ENCODE results near the gene MLLT10. TPM values are rescaled to one million over a fixed set of nuclear protein-coding genes. Genes with fewer than 3 reads are reported as not detected.

The MLLT10 gene
- total RNA-seq, 1 experiment from 2014 or later = 45.2 TPM

DNA sequence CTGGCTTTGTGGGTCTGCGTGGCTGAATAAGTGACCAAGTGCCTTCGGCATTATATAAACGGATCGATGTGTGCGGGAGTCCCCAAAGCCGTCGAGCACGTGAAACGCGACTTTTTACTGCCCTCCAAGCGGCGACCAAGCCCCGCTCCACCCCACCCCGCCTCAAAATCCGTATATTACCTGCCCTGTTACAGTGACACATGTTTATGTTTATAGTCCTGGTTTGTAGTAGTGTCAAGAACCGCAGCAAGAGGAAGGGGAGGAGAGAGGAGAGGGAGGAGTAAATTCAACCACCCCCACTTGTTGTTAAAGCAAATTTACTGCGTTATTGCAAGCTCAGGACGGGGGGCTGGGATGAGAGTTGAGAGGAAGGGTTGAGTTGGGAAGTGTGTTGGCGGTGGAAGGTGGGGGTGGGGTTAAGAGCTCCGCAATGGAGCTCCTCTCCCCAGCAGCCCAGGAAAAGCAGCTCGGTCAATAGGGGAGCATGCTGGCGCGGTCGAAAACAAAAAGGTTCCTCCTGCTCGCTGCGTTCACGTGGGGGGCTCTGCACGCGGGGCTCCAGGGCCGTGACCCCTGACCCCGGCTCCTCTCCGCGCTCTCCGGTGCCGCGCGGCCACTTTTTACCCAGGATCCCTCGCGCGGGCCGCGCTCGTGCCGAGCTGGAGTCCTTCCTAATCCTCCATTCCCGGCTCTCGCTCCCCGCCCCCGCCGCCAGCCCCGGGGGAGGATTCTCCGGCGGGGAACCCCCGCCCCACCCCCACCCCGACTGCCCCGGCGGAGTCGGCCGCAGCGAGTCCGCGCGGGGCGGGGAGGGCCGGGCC lies 8.5 kb upstream of the MLLT10 start, which contains the start of gene SKIDA1:
Gene SKIDA1, minus strand, starts transcription at position 316 of the 821 bp plus-strand sequence. CDS start 7,860 bp downstream, outside the sequence.
- TSS peak; percentile 44 for BruUV-seq (replicated peaks)
- TF ChIP-seq, protein P1, sequence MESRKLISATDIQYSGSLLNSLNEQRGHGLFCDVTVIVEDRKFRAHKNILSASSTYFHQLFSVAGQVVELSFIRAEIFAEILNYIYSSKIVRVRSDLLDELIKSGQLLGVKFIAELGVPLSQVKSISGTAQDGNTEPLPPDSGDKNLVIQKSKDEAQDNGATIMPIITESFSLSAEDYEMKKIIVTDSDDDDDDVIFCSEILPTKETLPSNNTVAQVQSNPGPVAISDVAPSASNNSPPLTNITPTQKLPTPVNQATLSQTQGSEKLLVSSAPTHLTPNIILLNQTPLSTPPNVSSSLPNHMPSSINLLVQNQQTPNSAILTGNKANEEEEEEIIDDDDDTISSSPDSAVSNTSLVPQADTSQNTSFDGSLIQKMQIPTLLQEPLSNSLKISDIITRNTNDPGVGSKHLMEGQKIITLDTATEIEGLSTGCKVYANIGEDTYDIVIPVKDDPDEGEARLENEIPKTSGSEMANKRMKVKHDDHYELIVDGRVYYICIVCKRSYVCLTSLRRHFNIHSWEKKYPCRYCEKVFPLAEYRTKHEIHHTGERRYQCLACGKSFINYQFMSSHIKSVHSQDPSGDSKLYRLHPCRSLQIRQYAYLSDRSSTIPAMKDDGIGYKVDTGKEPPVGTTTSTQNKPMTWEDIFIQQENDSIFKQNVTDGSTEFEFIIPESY (IDR thresholded peaks at IDR 0.05; ENCODE audit: extremely low read depth, insufficient replicate concordance, low read length) = peak; percentile 13
- TF ChIP-seq CTCF (IDR thresholded peaks at IDR 0.05 in 2 of 3, conservative IDR thresholded peaks at IDR 0.05 in 1 of 3; ENCODE audit: borderline replicate concordance in 1 of 3, insufficient read depth in 1 of 3, low read depth in 2 of 3, low read length in 2 of 3) (no peak), ZFX (IDR thresholded peaks at IDR 0.05) (no peak), EZH2phosphoT487 (IDR thresholded peaks at IDR 0.05; ENCODE audit: borderline replicate concordance) (no peak), EZH2 (IDR thresholded peaks at IDR 0.05) (no peak), YY1 (IDR thresholded peaks at IDR 0.05; ENCODE audit: extremely low read depth, insufficient replicate concordance, low read depth, low read length) (peak; percentile 57), SIN3A (IDR thresholded peaks at IDR 0.05; ENCODE audit: low read depth) (no peak), ZNF274 (IDR thresholded peaks at IDR 0.05; ENCODE audit: low read depth, low read length) (no peak), JUND (IDR thresholded peaks at IDR 0.05) (no peak; the same call in 1 of the 2 replicates), POLR2AphosphoS5 (IDR thresholded peaks at IDR 0.05; ENCODE audit: low read depth, low read length) (peak; percentile 60), SRF (IDR thresholded peaks at IDR 0.05; ENCODE audit: low read depth) (no peak), EGR1 (IDR thresholded peaks at IDR 0.05; ENCODE audit: low read depth) (peak; percentile 72; the same call in 1 of the 2 replicates), ATF3 (IDR thresholded peaks at IDR 0.05) (no peak), CEBPB (IDR thresholded peaks at IDR 0.05; ENCODE audit: low read depth) (no peak), SP1 (IDR thresholded peaks at IDR 0.05; ENCODE audit: low read depth) (no peak), TCF7L2 (IDR thresholded peaks at IDR 0.05; ENCODE audit: borderline replicate concordance, extremely low read depth, insufficient read depth, insufficient read length) (no peak)
- TF ChIP-seq, protein P2, sequence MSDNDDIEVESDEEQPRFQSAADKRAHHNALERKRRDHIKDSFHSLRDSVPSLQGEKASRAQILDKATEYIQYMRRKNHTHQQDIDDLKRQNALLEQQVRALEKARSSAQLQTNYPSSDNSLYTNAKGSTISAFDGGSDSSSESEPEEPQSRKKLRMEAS (IDR thresholded peaks at IDR 0.05) = peak; percentile 72
- TF ChIP-seq, protein P3, sequence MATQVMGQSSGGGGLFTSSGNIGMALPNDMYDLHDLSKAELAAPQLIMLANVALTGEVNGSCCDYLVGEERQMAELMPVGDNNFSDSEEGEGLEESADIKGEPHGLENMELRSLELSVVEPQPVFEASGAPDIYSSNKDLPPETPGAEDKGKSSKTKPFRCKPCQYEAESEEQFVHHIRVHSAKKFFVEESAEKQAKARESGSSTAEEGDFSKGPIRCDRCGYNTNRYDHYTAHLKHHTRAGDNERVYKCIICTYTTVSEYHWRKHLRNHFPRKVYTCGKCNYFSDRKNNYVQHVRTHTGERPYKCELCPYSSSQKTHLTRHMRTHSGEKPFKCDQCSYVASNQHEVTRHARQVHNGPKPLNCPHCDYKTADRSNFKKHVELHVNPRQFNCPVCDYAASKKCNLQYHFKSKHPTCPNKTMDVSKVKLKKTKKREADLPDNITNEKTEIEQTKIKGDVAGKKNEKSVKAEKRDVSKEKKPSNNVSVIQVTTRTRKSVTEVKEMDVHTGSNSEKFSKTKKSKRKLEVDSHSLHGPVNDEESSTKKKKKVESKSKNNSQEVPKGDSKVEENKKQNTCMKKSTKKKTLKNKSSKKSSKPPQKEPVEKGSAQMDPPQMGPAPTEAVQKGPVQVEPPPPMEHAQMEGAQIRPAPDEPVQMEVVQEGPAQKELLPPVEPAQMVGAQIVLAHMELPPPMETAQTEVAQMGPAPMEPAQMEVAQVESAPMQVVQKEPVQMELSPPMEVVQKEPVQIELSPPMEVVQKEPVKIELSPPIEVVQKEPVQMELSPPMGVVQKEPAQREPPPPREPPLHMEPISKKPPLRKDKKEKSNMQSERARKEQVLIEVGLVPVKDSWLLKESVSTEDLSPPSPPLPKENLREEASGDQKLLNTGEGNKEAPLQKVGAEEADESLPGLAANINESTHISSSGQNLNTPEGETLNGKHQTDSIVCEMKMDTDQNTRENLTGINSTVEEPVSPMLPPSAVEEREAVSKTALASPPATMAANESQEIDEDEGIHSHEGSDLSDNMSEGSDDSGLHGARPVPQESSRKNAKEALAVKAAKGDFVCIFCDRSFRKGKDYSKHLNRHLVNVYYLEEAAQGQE (IDR thresholded peaks at IDR 0.05; ENCODE audit: low read depth) = no peak

More for the DNA sequence above, 8.5 kb upstream of the MLLT10 start, which contains the start of gene SKIDA1:
- Histone ChIP-seq H3K36me3 (ENCODE audit: control insufficient read depth in 1 of 2, insufficient read depth in 2 of 2, low read length in 2 of 2) (no peaks in the 10 kb centered on the region), H3K9me3 (ENCODE audit: control insufficient read depth in 1 of 2, insufficient read depth in 1 of 2, low read depth in 1 of 2, low read length in 2 of 2) (no peaks in the 10 kb centered on the region), H4K20me1 (ENCODE audit: insufficient read depth) (no peaks in the 10 kb centered on the region), H3K9me2 (ENCODE audit: insufficient read depth) (no peaks in the 10 kb centered on the region), H3K79me2 (ENCODE audit: insufficient read depth, low read length) (no peaks in the 10 kb centered on the region), H3K27me3 (ENCODE audit: insufficient read depth, low read length) (no peaks in the 10 kb centered on the region), H3K27ac (ENCODE audit: low read depth, low read length) (peak within 1 kb of the TSS; percentile 91), H3K4me1 (ENCODE audit: control insufficient read depth in 1 of 2, insufficient read depth in 2 of 2, low read length in 2 of 2) (peaks cover 9 to 57% of the 10 kb centered on the region in 2 experiments), H3K4me3 (replicated peaks in 1 of 2; ENCODE audit: low read depth in 1 of 2, low read length in 2 of 2) (peak within 1 kb of the TSS; percentile 52 to 56), H3K4me2 (ENCODE audit: low read length) (peak within 1 kb of the TSS; percentile 88), H3K9ac (ENCODE audit: low read length) (peak within 1 kb of the TSS; percentile 86), H2AFZ (ENCODE audit: low read depth, low read length, poor library complexity, severe bottlenecking) (peak within 1 kb of the TSS; percentile 55)
- RAD21 ChIA-PET (ENCODE audit: low non-redundant PET in 1 of 2, low total read pairs in 2 of 2, uncharacterized antibody in 2 of 2, unreplicated experiment in 2 of 2) = interaction anchor here in 1 of 2 experiments (1.1 kb wide), 1 partner anchor 29 kb away, joined by 3 read pairs; no protein-coding TSS in a partner anchor
- intact Hi-C loops (cut with micrococcal nuclease) = loop anchor here (2.0 kb wide), 1 partner anchor 29 kb away; no protein-coding TSS in a partner anchor
- ATAC-seq = peak; percentile 69
- no peak for DNase-seq (ENCODE audit: low read depth, low spot score)
- CTCF ChIA-PET = no interaction called here
- POLR2A ChIA-PET = interaction anchor here (0.7 kb wide), 2 partner anchors 46 to 1138 kb away, joined by 3 to 6 read pairs; no protein-coding TSS in a partner anchor
